ENCODE results near the gene SETD1B. TPM values are rescaled to one million over a fixed set of nuclear protein-coding genes. Genes with fewer than 3 reads are reported as not detected.

Gene SETD1B
- total RNA-seq, 1 experiment from 2014 or later = 1.7 TPM

GRCh38 chr12:121804417-121805111, 755 bp downstream of the SETD1B start:
- peaks cover 39% of the 10 kb centered on the region for H3K36me3 ChIP-seq
- peak overlapping the region; percentile 38 for H3K27ac ChIP-seq
- peak in 1 of 2 experiments; percentile 28 for DNase-seq (ENCODE audit: low read depth in 1 of 2, low spot score in 2 of 2)
- H3K4me1 ChIP-seq (replicated peaks) = peaks cover 43% of the 10 kb centered on the region
- H3K27me3 ChIP-seq (replicated peaks) = no peaks in the 10 kb centered on the region
- H3K9me3 ChIP-seq (replicated peaks) = no peaks in the 10 kb centered on the region
- peak overlapping the region; percentile 53 for H3K4me3 ChIP-seq

- Histone ChIP-seq H3K27me3 (replicated peaks) (no peaks in the 10 kb centered on the region), H3K27ac (0 out of 2 replicates have a peak overlapping the region, but pooled peaks have one; percentile 10), H3K9me3 (replicated peaks) (no peaks in the 10 kb centered on the region), H3K36me3 (peaks cover 48% of the 10 kb centered on the region), H3K4me1 (replicated peaks) (peaks cover 37% of the 10 kb centered on the region), H3K4me3 (peak overlapping the region; percentile 53)
- DNase-seq (ENCODE audit: low read depth in 1 of 2, low spot score in 2 of 2) = peak in 1 of 2 experiments; percentile 60
These were observed 1.6 kb downstream of the SETD1B start for GRCh38 chr12:121805171-121806008.

DNA sequence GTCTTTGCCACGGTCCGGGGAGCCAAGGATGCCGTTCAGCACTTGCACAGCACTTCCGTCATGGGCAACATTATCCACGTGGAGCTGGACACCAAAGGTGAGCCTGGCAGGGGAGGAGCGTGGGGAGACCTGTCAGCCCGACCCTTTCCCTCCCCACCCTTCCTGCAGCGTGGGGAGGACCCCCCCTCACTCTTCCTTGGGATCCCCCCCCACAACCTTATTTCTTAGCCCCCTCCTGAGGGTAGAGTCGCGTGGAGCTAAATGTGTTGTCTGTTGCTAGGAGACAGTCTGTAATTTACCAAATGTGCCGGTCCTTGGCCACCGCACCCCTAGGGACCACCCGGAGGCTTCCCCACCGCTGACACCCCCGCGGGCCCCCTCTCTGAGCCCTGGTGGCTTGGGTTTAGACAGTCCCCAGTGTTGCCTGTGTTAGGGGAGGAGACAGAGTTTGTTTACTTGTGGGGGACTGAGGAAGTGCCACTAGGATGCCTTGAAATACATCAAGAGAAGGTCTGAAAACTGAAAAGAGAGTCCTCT, 2.3 kb downstream of the SETD1B start:
- H3K27ac ChIP-seq = peak overlapping the region; percentile 10; the same call in 1 of the 2 replicates
- peak overlapping the region; percentile 53 for H3K4me3 ChIP-seq
- no peaks in the 10 kb centered on the region for H3K27me3 ChIP-seq (replicated peaks)
- H3K4me1 ChIP-seq (replicated peaks) = peaks cover 32% of the 10 kb centered on the region
- no peaks in the 10 kb centered on the region for H3K9me3 ChIP-seq (replicated peaks)
- peaks cover 50% of the 10 kb centered on the region for H3K36me3 ChIP-seq
- DNase-seq (ENCODE audit: low read depth in 1 of 2, low spot score in 2 of 2) = peak in 1 of 2 experiments; percentile 22

GRCh38 chr12:121806546-121807423, 3.0 kb downstream of the SETD1B start:
- peaks cover 55% of the 10 kb centered on the region for H3K36me3 ChIP-seq
- H3K9me3 ChIP-seq (replicated peaks) = no peaks in the 10 kb centered on the region
- peak overlapping the region; percentile 10; the same call in 1 of the 2 replicates for H3K27ac ChIP-seq
- H3K4me3 ChIP-seq = peak overlapping the region; percentile 53
- no peak for DNase-seq (ENCODE audit: low read depth in 1 of 2, low spot score in 2 of 2)
- peaks cover 32% of the 10 kb centered on the region for H3K4me1 ChIP-seq (replicated peaks)
- H3K27me3 ChIP-seq (replicated peaks) = no peaks in the 10 kb centered on the region

DNA sequence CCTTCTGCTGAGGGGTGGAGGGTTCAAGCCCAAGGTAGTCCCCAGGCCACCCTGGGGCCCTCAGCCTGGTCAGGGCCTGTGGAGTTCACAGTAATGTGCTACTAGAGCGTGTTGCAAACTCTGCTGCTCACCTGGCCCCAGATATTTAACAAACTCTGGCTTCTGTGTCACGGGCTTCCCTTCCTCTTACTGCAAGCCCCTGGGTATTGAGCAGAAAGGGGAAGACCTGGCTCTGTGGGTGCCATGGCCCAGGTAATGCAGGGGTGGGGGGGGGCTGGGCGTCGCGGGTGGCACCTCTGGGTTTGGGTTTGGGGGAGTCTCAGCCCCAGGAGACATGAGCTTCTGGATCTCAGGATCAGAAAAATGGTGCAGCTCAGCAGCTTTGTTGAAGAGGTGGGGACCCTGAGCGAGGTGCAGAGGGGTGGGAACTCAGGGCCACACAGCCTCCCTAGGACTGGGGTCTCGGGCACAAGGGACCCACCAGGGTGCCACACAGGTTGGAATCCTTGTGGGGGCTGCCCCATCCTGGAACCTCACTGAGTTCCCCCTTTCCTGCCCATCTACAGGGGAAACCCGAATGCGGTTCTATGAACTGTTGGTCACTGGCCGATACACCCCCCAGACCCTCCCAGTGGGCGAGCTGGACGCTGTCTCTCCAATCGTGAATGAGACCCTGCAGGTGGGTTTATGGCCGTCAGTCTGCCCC, 4.0 kb downstream of the SETD1B start:
- H3K36me3 ChIP-seq = peaks cover 61% of the 10 kb centered on the region
- H3K4me1 ChIP-seq (replicated peaks) = peaks cover 31% of the 10 kb centered on the region
- H3K9me3 ChIP-seq (replicated peaks) = no peaks in the 10 kb centered on the region
- H3K27me3 ChIP-seq (replicated peaks) = no peaks in the 10 kb centered on the region
- DNase-seq (ENCODE audit: low read depth in 1 of 2, low spot score in 2 of 2) = no peak
- no peak overlapping the region for H3K27ac ChIP-seq
- H3K4me3 ChIP-seq = no peak overlapping the region

DNA sequence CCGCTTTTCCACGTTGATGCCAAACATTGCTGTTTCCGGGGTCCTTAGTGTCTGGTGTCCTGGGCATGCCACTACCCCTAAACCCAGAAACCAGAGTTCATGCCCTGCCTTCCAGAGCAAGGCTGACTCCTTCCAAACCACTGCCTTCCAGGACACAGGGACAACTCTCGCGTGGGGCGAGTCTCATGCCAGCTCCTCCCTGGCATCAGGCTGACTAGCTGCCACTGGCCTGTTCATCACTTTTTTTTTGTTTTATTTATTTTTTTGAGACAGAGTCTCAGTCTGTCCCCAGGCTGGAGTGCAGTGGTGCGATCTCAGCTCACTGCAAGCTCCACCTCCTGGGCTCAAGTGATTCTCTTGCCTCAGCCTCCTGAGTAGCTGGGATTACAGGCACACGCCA, 4.8 kb downstream of the SETD1B start:
- no peak for DNase-seq (ENCODE audit: low read depth in 1 of 2, low spot score in 2 of 2)
- no peak overlapping the region for H3K27ac ChIP-seq
- no peaks in the 10 kb centered on the region for H3K9me3 ChIP-seq (replicated peaks)
- H3K4me3 ChIP-seq = no peak overlapping the region
- H3K27me3 ChIP-seq (replicated peaks) = no peaks in the 10 kb centered on the region
- peaks cover 31% of the 10 kb centered on the region for H3K4me1 ChIP-seq (replicated peaks)
- H3K36me3 ChIP-seq = peaks cover 69% of the 10 kb centered on the region

- Histone ChIP-seq H3K4me1 (replicated peaks) (peaks cover 31% of the 10 kb centered on the region), H3K4me3 (no peak overlapping the region), H3K27ac (no peak overlapping the region), H3K27me3 (replicated peaks) (no peaks in the 10 kb centered on the region), H3K9me3 (replicated peaks) (no peaks in the 10 kb centered on the region), H3K36me3 (peaks cover 76% of the 10 kb centered on the region)
- DNase-seq (ENCODE audit: low read depth in 1 of 2, low spot score in 2 of 2) = no peak
These were observed 5.9 kb downstream of the SETD1B start for GRCh38 chr12:121809712-121810116.

DNA sequence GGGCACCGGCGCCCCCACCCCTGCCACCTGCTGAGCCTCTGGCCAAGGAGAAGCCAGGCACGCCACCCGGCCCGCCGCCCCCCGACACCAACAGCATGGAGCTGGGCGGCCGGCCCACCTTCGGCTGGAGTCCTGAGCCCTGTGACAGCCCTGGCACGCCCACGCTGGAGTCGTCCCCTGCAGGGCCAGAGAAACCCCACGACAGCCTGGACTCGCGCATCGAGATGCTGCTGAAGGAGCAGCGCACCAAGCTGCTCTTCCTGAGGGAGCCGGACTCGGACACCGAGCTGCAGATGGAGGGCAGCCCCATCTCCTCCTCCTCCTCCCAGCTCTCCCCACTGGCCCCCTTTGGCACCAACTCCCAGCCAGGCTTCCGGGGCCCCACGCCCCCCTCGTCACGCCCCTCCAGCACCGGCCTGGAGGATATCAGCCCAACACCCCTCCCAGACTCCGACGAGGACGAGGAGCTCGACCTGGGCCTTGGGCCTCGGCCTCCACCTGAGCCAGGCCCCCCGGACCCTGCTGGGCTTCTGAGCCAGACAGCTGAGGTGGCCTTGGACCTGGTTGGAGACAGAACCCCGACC, 6.5 kb downstream of the SETD1B start:
- H3K27ac ChIP-seq = no peak overlapping the region
- peaks cover 82% of the 10 kb centered on the region for H3K36me3 ChIP-seq
- H3K4me3 ChIP-seq = no peak overlapping the region
- peaks cover 31% of the 10 kb centered on the region for H3K4me1 ChIP-seq (replicated peaks)
- no peaks in the 10 kb centered on the region for H3K27me3 ChIP-seq (replicated peaks)
- H3K9me3 ChIP-seq (replicated peaks) = no peaks in the 10 kb centered on the region
- DNase-seq (ENCODE audit: low read depth in 1 of 2, low spot score in 2 of 2) = no peak

GRCh38 chr12:121810833-121811433, 7.1 kb downstream of the SETD1B start:
- Histone ChIP-seq H3K27ac (no peak overlapping the region), H3K36me3 (peaks cover 82% of the 10 kb centered on the region), H3K9me3 (replicated peaks) (no peaks in the 10 kb centered on the region), H3K4me3 (no peak overlapping the region), H3K4me1 (replicated peaks) (peaks cover 29% of the 10 kb centered on the region), H3K27me3 (replicated peaks) (no peaks in the 10 kb centered on the region)
- no peak for DNase-seq (ENCODE audit: low read depth in 1 of 2, low spot score in 2 of 2)

GRCh38 chr12:121811434-121812319, 7.9 kb downstream of the SETD1B start:
- DNase-seq (ENCODE audit: low read depth in 1 of 2, low spot score in 2 of 2) = peak; percentile 62 to 71
- peaks cover 21% of the 10 kb centered on the region for H3K4me1 ChIP-seq (replicated peaks)
- peaks cover 79% of the 10 kb centered on the region for H3K36me3 ChIP-seq
- H3K27me3 ChIP-seq (replicated peaks) = no peaks in the 10 kb centered on the region
- H3K4me3 ChIP-seq = peak overlapping the region; percentile 29
- no peak overlapping the region for H3K27ac ChIP-seq
- H3K9me3 ChIP-seq (replicated peaks) = no peaks in the 10 kb centered on the region

GRCh38 chr12:121812320-121812871, 8.6 kb downstream of the SETD1B start:
- Histone ChIP-seq H3K4me3 (peak overlapping the region; percentile 29), H3K4me1 (replicated peaks) (peaks cover 17% of the 10 kb centered on the region), H3K36me3 (peaks cover 82% of the 10 kb centered on the region), H3K9me3 (replicated peaks) (no peaks in the 10 kb centered on the region), H3K27me3 (replicated peaks) (no peaks in the 10 kb centered on the region), H3K27ac (no peak overlapping the region)
- DNase-seq (ENCODE audit: low read depth in 1 of 2, low spot score in 2 of 2) = peak in 1 of 2 experiments; percentile 39
